H1 (cell line): ENCODE data around the gene OR56B4. TPM values are rescaled to one million over a fixed set of nuclear protein-coding genes. Genes with fewer than 3 reads are reported as not detected.

Experiments
- CHD7 ChIP-seq: fragments of 300-600 bp; sonication (generic); IDR thresholded peaks from 2 replicates; pipeline ENCODE4 v1.7.1; 2012; ENCODE audit warnings: low read length, moderate library complexity, mild to moderate bottlenecking, inconsistent platforms; ENCODE audit not compliant: insufficient replicate concordance
- E2F6 ChIP-seq: IDR thresholded peaks from 2 replicates; pipeline ENCODE4 v1.6.1; 2012; ENCODE audit warnings: inconsistent platforms
- HDAC2 ChIP-seq, 2 experiments: fragments of 300-600 bp in 1 of 2; sonication (generic) in 1 of 2; IDR thresholded peaks; 2 replicates each; pipeline ENCODE4 v1.6.1; 2011 to 2012; ENCODE audit warnings: low read depth in 2 of 2, low read length in 2 of 2, mild to moderate bottlenecking in 2 of 2, moderate library complexity in 2 of 2, borderline replicate concordance in 1 of 2, inconsistent platforms in 1 of 2
- MAFK ChIP-seq: IDR thresholded peaks from 2 replicates; pipeline ENCODE4 v1.6.1; 2012; ENCODE audit warnings: low read depth, mild to moderate bottlenecking, improper control_type of control experiment, low read length
- polyA plus RNA-seq, 7 experiments: library from polyadenylated mRNA; depleted of rRNA in 3 of 7; stranded (reverse) in 5 of 7; unstranded in 2 of 7; fragments of >200 nt in 5 of 7; fragments of 200-250 nt in 2 of 7; gene quantifications; 1 replicate in 5 of 7; 2 replicates in 1 of 7; 4 replicates in 1 of 7; pipeline versions ENCODE4 v1.2.1 to v1.2.3, GENCODE V29; 2011 to 2013; ENCODE audit warnings: missing spikeins in 2 of 7, mixed read lengths in 2 of 7
- total RNA-seq: library from RNA; stranded (reverse); fragmentation: NEBNext Ultra II Directional; extraction: Animal tissue kit (Norgen Biotek cat#: 25700); gene quantifications from 2 replicates; pipeline ENCODE4 v1.2.1, GENCODE V29; 2021

Gene OR56B4
- total and polyA plus RNA-seq, 2 of the 8 experiments (the other 6 are each of a cell fraction or from before 2014, with no cell fraction given): not detected

DNA sequence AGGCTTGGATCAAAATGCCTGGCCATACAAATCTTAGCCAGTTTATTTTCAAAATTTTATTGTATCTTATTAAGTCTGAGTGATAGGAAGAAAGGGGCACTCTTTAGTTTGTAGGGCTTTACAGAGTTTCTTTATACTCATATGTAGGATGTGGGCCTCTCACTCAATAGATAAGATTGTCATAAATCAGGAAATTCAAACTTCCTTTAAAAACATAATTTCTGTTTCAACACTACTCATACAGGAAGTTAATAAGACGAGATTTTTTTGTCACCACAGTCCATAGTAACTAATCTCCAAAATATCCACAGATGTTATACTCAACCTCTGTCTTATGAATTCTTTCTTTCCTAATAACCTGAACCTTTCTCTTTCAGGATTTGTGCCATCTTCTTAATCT, 13.3 kb upstream of the OR56B4 start (continued):
- no peak for TF ChIP-seq HDAC2 (IDR thresholded peaks at IDR 0.05; ENCODE audit: borderline replicate concordance in 1 of 2, low read depth in 2 of 2, low read length in 2 of 2)
- no peak for TF ChIP-seq E2F6
- TF ChIP-seq MAFK: no peak
- TF ChIP-seq CHD7: no peak
